ENCODE measurements around the gene MACROD1. TPM values are rescaled to one million over a fixed set of nuclear protein-coding genes. Genes with fewer than 3 reads are reported as not detected.
A peak's percentile ranks its signal among the peaks of the same experiment; 100 is the strongest.

Gene MACROD1
- total and polyA plus RNA-seq, 7 donors: 147 to 281 (median 180) TPM

GRCh38 chr11:64095273-64095817, 70.6 kb downstream of the MACROD1 start:
- peak overlapping the region; percentile 63 for H3K27ac ChIP-seq
- TF ChIP-seq, protein P1, sequence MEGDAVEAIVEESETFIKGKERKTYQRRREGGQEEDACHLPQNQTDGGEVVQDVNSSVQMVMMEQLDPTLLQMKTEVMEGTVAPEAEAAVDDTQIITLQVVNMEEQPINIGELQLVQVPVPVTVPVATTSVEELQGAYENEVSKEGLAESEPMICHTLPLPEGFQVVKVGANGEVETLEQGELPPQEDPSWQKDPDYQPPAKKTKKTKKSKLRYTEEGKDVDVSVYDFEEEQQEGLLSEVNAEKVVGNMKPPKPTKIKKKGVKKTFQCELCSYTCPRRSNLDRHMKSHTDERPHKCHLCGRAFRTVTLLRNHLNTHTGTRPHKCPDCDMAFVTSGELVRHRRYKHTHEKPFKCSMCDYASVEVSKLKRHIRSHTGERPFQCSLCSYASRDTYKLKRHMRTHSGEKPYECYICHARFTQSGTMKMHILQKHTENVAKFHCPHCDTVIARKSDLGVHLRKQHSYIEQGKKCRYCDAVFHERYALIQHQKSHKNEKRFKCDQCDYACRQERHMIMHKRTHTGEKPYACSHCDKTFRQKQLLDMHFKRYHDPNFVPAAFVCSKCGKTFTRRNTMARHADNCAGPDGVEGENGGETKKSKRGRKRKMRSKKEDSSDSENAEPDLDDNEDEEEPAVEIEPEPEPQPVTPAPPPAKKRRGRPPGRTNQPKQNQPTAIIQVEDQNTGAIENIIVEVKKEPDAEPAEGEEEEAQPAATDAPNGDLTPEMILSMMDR (IDR thresholded peaks at IDR 0.05): no peak
- peaks cover 62% of the 10 kb centered on the region for H3K4me1 ChIP-seq

DNA sequence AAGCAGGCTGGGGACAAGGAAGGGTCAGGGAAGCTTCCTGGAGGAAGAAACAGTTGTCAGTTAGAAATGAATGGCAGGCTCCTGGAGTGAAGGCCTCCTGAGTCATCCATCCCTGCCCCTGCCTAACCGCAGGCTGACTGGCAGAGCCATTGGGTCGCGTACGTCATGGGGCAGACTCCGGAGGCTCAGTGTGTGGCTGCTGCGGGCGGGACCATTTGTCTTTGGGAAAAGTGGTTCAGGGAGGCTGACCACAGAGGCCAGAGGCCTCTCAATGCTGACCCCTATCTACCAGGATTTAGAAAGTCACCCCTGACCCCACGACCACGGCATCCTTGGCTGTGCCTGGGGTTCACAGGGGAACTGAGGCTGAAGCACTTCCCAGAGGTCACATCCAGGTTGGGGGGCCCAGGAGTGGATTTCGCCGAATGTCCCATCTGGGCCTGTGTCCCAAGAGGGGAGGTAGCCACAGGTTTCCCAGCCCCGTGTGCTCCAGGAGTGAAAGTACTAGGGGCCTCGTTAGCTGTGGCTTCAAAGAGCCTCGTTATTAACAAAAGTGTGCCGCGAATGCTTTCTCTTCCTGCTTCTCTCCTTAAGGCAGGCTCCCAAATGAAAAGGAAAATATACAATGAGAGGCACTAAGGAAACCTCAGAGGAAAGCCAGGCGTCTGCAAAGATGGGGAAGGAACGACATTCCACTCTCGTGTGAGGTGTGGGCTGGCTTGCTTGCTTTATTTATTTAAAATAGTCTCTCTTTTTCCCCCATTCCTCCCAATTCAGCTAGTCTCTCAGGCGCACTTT, 71.3 kb downstream of the MACROD1 start:
- DNase-seq (peak; percentile 81 to 84), ATAC-seq (peak; percentile 93 to 95 (median 94))
- no peaks in the 10 kb centered on the region for H3K9me3 ChIP-seq
- no peaks in the 10 kb centered on the region for H3K27me3 ChIP-seq (ENCODE audit: insufficient read depth in 3 of 3, low read length in 2 of 3)
- no peak overlapping the region for H3K4me3 ChIP-seq
- no peaks in the 10 kb centered on the region for H3K36me3 ChIP-seq (ENCODE audit: insufficient read depth in 1 of 2, low read depth in 1 of 2)
- 67 to 81% (median 69%) methylated on average over 20 of the region's 20 CpGs for WGBS, 3 donors
- peaks cover 67% of the 10 kb centered on the region for H3K4me1 ChIP-seq
- intact Hi-C loops (cut with DNase I): no loop called here
- H3K27ac ChIP-seq: peak overlapping the region; percentile 63
- TF ChIP-seq, protein P1 (IDR thresholded peaks at IDR 0.05): no peak

More at GRCh38 chr11:64095273-64095817, 70.6 kb downstream of the MACROD1 start:
- 62 to 75% (median 63%) methylated on average over 10 of the region's 10 CpGs for WGBS, 3 donors
- no peak overlapping the region for H3K4me3 ChIP-seq
- ATAC-seq: peak in 3 of 4 donors; percentile 5 to 20 (median 6)
- no peaks in the 10 kb centered on the region for H3K36me3 ChIP-seq (ENCODE audit: insufficient read depth in 1 of 2, low read depth in 1 of 2)
- H3K27me3 ChIP-seq (ENCODE audit: insufficient read depth in 3 of 3, low read length in 2 of 3): no peaks in the 10 kb centered on the region
- DNase-seq: no peak
- no peaks in the 10 kb centered on the region for H3K9me3 ChIP-seq
- intact Hi-C loops (cut with DNase I): no loop called here

GRCh38 chr11:64093233-64094039, 72.5 kb downstream of the MACROD1 start:
- H3K4me1 ChIP-seq: peaks cover 64% of the 10 kb centered on the region
- no peaks in the 10 kb centered on the region for H3K9me3 ChIP-seq

DNA sequence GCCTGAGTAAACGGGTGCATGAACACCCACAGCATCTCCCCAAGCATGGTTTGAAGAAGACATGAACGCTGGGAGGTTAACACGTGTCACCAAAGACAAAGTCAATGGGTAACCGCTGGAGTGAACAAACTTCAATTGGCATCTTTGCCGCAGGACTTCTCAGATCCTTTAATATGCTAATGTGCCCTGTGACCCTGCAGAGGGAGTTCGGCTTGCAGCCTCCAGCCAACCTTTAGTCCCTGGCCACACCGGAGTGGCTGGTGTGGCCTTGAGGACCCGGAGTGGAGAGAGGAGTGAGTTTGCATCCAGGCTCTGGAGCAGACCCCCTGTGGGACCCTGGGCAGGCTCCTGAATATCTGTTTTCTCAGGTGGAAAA, 73.2 kb downstream of the MACROD1 start:
- peaks cover 62% of the 10 kb centered on the region for H3K4me1 ChIP-seq
- no peaks in the 10 kb centered on the region for H3K9me3 ChIP-seq
- H3K36me3 ChIP-seq (ENCODE audit: insufficient read depth in 1 of 2, low read depth in 1 of 2): no peaks in the 10 kb centered on the region
- no peak for DNase-seq
- H3K27ac ChIP-seq: no peak overlapping the region
- no peak for ATAC-seq
- TF ChIP-seq, protein P1 (IDR thresholded peaks at IDR 0.05): no peak
- H3K4me3 ChIP-seq: no peak overlapping the region
- H3K27me3 ChIP-seq (ENCODE audit: insufficient read depth in 3 of 3, low read length in 2 of 3): no peaks in the 10 kb centered on the region
- intact Hi-C loops (cut with DNase I): no loop called here
- 89 to 93% (median 91%) methylated on average over 8 of the region's 8 CpGs for WGBS, 3 donors

More at GRCh38 chr11:64093233-64094039, 72.5 kb downstream of the MACROD1 start:
- Histone ChIP-seq H3K27ac (peak overlapping the region; percentile 63), H3K27me3 (ENCODE audit: insufficient read depth in 3 of 3, low read length in 2 of 3) (no peaks in the 10 kb centered on the region), H3K4me3 (no peak overlapping the region), H3K36me3 (ENCODE audit: insufficient read depth in 1 of 2, low read depth in 1 of 2) (no peaks in the 10 kb centered on the region)
- ATAC-seq: peak in 3 of 4 donors; percentile 11 to 38 (median 22)
- intact Hi-C loops (cut with DNase I): no loop called here
- 52 to 75% (median 68%) methylated on average over 13 of the region's 13 CpGs for WGBS, 3 donors
- TF ChIP-seq, protein P1 (IDR thresholded peaks at IDR 0.05): no peak
- DNase-seq: no peak

Data from psoas muscle (tissue), 8 donors.